Prostate gland (tissue), 2 donors: ENCODE results near the gene GRID2.

Experiments used
- POLR2A ChIP-seq: fragments of 450-650 bp; IDR thresholded peaks from one replicate; pipeline ENCODE4 v1.6.1; 2016; ENCODE audit warnings: antibody characterized with exemption, mild to moderate bottlenecking
- POLR2AphosphoS5 ChIP-seq: sonication (generic); formaldehyde crosslinking; IDR thresholded peaks from one replicate; pipeline ENCODE4 v1.6.1; 2017; ENCODE audit warnings: antibody characterized with exemption
- TF ChIP-seq, protein P1 (sequence below), 4 experiments: fragments of 200-600 bp in 2 of 4; fragments of 450-650 bp in 2 of 4; sonication (generic) in 2 of 4; IDR thresholded peaks; 1 replicate in 3 of 4; 2 replicates in 1 of 4; pipeline ENCODE4 v1.5.1; 2016 to 2019; ENCODE audit warnings: antibody characterized with exemption in 4 of 4, mild to moderate bottlenecking in 2 of 4, moderate library complexity in 2 of 4

DNA sequence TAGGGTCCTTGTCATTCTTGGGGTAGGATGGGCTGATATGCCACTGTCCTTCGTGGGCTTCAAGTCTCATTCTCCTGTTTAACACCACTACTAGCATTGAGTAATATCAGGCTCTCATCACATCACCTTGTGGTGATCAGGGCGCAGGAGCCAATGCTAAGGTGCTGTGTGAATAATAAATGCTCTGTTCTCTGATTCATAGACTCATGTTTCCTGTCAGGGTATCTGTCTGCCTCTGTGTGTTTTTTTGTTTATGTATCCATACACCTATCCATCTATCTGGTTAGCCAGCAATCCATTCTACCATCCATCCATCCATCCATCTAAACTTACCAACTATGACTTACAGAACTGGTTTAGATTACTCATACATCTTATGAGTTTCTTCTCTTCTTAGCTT is 999.7 kb downstream of the GRID2 start:
- TF ChIP-seq, protein P1, sequence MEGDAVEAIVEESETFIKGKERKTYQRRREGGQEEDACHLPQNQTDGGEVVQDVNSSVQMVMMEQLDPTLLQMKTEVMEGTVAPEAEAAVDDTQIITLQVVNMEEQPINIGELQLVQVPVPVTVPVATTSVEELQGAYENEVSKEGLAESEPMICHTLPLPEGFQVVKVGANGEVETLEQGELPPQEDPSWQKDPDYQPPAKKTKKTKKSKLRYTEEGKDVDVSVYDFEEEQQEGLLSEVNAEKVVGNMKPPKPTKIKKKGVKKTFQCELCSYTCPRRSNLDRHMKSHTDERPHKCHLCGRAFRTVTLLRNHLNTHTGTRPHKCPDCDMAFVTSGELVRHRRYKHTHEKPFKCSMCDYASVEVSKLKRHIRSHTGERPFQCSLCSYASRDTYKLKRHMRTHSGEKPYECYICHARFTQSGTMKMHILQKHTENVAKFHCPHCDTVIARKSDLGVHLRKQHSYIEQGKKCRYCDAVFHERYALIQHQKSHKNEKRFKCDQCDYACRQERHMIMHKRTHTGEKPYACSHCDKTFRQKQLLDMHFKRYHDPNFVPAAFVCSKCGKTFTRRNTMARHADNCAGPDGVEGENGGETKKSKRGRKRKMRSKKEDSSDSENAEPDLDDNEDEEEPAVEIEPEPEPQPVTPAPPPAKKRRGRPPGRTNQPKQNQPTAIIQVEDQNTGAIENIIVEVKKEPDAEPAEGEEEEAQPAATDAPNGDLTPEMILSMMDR (IDR thresholded peaks at IDR 0.05): no peak
- TF ChIP-seq POLR2A (no peak), POLR2AphosphoS5 (no peak)
